GM21619 (cell line): Measurements from ENCODE around the gene LHFPL2.

Experiments used
- ATAC-seq: cut with Tn5 transposase; IDR thresholded peaks from one replicate; pipeline ENCODE4 v1.9.1; 2021; ENCODE audit not compliant: unreplicated experiment

LHFPL2 gene

GRCh38 chr5:78597068-78597973 lies 51.3 kb downstream of the LHFPL2 start:
- ATAC-seq = no peak

- no peak for ATAC-seq
These were observed 53.1 kb downstream of the LHFPL2 start for GRCh38 chr5:78595458-78595921.

- no peak for ATAC-seq
These were observed 53.7 kb downstream of the LHFPL2 start for GRCh38 chr5:78594610-78595457.

GRCh38 chr5:78594021-78594420 lies 54.6 kb downstream of the LHFPL2 start:
- no peak for ATAC-seq

GRCh38 chr5:78593465-78593864 lies 55.1 kb downstream of the LHFPL2 start:
- ATAC-seq = no peak

GRCh38 chr5:78592735-78593386 lies 55.7 kb downstream of the LHFPL2 start:
- no peak for ATAC-seq

- ATAC-seq = peak; percentile 80
These were observed 56.4 kb downstream of the LHFPL2 start for GRCh38 chr5:78591972-78592700.

GRCh38 chr5:78591138-78591612 lies 57.4 kb downstream of the LHFPL2 start:
- ATAC-seq = no peak

GRCh38 chr5:78589923-78590322 lies 58.6 kb downstream of the LHFPL2 start:
- ATAC-seq = no peak

- ATAC-seq = no peak
These were observed 60.1 kb downstream of the LHFPL2 start for GRCh38 chr5:78588507-78588906.

- ATAC-seq = no peak
These were observed 60.7 kb downstream of the LHFPL2 start for GRCh38 chr5:78587775-78588291.

- ATAC-seq = no peak
These were observed 61.3 kb downstream of the LHFPL2 start for GRCh38 chr5:78587081-78587774.

- ATAC-seq = no peak
These were observed 62.3 kb downstream of the LHFPL2 start for GRCh38 chr5:78586251-78586650.

- no peak for ATAC-seq
These were observed 70.6 kb downstream of the LHFPL2 start for GRCh38 chr5:78578015-78578414.

- ATAC-seq = no peak
These were observed 71.3 kb downstream of the LHFPL2 start for GRCh38 chr5:78577071-78577807.

- ATAC-seq = no peak
These were observed 72.2 kb downstream of the LHFPL2 start for GRCh38 chr5:78576376-78576775.

GRCh38 chr5:78574731-78575161 lies 73.8 kb downstream of the LHFPL2 start:
- peak; percentile 67 for ATAC-seq

GRCh38 chr5:78574131-78574673 lies 74.4 kb downstream of the LHFPL2 start:
- ATAC-seq = no peak

- ATAC-seq = peak; percentile 48
These were observed 75.3 kb downstream of the LHFPL2 start for GRCh38 chr5:78573318-78573717.
